Measurements from ENCODE around the gene BAIAP2L1. TPM values are rescaled to one million over a fixed set of nuclear protein-coding genes. Genes with fewer than 3 reads are reported as not detected.

The BAIAP2L1 gene
- total and polyA plus RNA-seq, 9 of the 15 experiments (the other 6 are each of a cell fraction or from before 2014, with no cell fraction given), result 4.2 to 29.8 (median 15.5) TPM

DNA sequence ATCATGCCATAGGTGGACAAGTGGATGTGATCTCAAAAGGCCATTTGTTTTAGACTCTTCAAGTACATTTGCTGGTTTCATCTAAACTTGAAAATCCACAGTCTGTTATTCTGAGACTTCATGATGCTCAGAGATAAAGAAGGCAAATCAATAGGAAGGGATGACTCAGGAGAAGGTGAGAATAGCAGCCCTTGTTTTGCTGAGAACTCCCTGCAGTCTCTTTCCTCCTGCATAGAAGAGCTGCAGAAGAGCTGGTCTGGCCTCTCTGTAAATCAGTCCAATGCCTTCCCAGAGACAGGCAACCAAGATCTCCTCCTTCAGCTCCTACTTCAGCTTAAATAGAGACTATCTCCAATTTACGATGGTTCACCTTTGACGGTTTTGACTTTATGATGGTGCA, 4.0 kb upstream of the BAIAP2L1 start:
- FAIRE-seq, result peak; percentile 37
- WGBS (ENCODE audit: insufficient coverage, low coverage, missing lambda C conversion rate), result 5% methylated on average over 2 of the region's 2 CpGs
- POLR2A ChIA-PET, result no interaction called here

More for the DNA sequence above, 4.0 kb upstream of the BAIAP2L1 start:
- H3K79me2 ChIP-seq (ENCODE audit: control insufficient read depth, insufficient read depth, low read length), result peaks cover 3% of the 10 kb centered on the region
- peaks cover 23 to 55% of the 10 kb centered on the region in 2 experiments for H3K27me3 ChIP-seq (ENCODE audit: control insufficient read depth in 2 of 2, insufficient read depth in 2 of 2, low read length in 2 of 2)
- H3K9ac ChIP-seq (ENCODE audit: insufficient read depth in 1 of 2, low read depth in 2 of 2, low read length in 2 of 2), result no peak overlapping the region
- no peak overlapping the region for H3K4me3 ChIP-seq
- H3K4me2 ChIP-seq (ENCODE audit: insufficient read depth, low read length), result no peak overlapping the region
- DNase-seq (ENCODE audit: extremely low read depth in 1 of 4, low spot score in 3 of 4) (no peak), ATAC-seq (no peak)
- in situ Hi-C loops (cut with MboI) (loop anchor here (5.0 kb wide), 1 partner anchor 103 kb away; no protein-coding TSS in a partner anchor), intact Hi-C loops (cut with micrococcal nuclease) (loop anchor here (5.0 kb wide), 1 partner anchor 383 kb away; no protein-coding TSS in a partner anchor)
- H3K9me3 ChIP-seq (replicated peaks; ENCODE audit: control insufficient read depth, insufficient read depth, low read depth, low read length), result no peaks in the 10 kb centered on the region
- no peaks in the 10 kb centered on the region for H3K9me1 ChIP-seq (ENCODE audit: control insufficient read depth, insufficient read depth, low read length)
- CTCF ChIA-PET (ENCODE audit: low intra/inter-chr PET ratio), result no interaction called here
- TF ChIP-seq MCM2 (IDR thresholded peaks at IDR 0.05; ENCODE audit: low read depth) (no peak), ZFP1 (CRISPR knock-in tag; IDR thresholded peaks at IDR 0.05) (no peak), ZNF695 (CRISPR knock-in tag; IDR thresholded peaks at IDR 0.05) (no peak), NFE2 (IDR thresholded peaks at IDR 0.05; ENCODE audit: low read depth) (peak; percentile 59)
- TF ChIP-seq, protein P1, sequence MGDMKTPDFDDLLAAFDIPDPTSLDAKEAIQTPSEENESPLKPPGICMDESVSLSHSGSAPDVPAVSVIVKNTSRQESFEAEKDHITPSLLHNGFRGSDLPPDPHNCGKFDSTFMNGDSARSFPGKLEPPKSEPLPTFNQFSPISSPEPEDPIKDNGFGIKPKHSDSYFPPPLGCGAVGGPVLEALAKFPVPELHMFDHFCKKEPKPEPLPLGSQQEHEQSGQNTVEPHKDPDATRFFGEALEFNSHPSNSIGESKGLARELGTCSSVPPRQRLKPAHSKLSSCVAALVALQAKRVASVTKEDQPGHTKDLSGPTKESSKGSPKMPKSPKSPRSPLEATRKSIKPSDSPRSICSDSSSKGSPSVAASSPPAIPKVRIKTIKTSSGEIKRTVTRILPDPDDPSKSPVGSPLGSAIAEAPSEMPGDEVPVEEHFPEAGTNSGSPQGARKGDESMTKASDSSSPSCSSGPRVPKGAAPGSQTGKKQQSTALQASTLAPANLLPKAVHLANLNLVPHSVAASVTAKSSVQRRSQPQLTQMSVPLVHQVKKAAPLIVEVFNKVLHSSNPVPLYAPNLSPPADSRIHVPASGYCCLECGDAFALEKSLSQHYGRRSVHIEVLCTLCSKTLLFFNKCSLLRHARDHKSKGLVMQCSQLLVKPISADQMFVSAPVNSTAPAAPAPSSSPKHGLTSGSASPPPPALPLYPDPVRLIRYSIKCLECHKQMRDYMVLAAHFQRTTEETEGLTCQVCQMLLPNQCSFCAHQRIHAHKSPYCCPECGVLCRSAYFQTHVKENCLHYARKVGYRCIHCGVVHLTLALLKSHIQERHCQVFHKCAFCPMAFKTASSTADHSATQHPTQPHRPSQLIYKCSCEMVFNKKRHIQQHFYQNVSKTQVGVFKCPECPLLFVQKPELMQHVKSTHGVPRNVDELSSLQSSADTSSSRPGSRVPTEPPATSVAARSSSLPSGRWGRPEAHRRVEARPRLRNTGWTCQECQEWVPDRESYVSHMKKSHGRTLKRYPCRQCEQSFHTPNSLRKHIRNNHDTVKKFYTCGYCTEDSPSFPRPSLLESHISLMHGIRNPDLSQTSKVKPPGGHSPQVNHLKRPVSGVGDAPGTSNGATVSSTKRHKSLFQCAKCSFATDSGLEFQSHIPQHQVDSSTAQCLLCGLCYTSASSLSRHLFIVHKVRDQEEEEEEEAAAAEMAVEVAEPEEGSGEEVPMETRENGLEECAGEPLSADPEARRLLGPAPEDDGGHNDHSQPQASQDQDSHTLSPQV (IDR thresholded peaks at IDR 0.05), result no peak
- BruUV-seq (replicated peaks), result no TSS peak
- peaks cover 0 to 13% of the 10 kb centered on the region in 2 experiments; a peak in 3 of 5 replicates for H3K4me1 ChIP-seq (replicated peaks in 1 of 2; ENCODE audit: control insufficient read depth in 2 of 2, insufficient read depth in 2 of 2, low read length in 2 of 2)
- no peak overlapping the region for H3K27ac ChIP-seq (ENCODE audit: extremely low read depth, low read depth, low read length)
- H4K20me1 ChIP-seq (replicated peaks; ENCODE audit: control insufficient read depth, insufficient read depth, low read length), result 0 out of 2 replicates have a peak, but pooled peaks cover 4% of the 10 kb centered on the region
- H3K36me3 ChIP-seq (ENCODE audit: control insufficient read depth, insufficient read depth, low read length), result no peaks in the 10 kb centered on the region
- no peak overlapping the region for H2AFZ ChIP-seq (ENCODE audit: low read depth, low read length)
